ENCODE results near the gene ENO2.
A peak's percentile ranks its signal among the peaks of the same experiment; 100 is the strongest.
"Not testable (repeated sequence)": the region's sequence is repeated elsewhere in the genome, so short reads cannot be mapped to it uniquely, and the experiment has no call there.

Gene ENO2

GRCh38 chr12:6872073-6873048 lies 42.0 kb upstream of the ENO2 start:
- Histone ChIP-seq H3K9ac (ENCODE audit: low read length) (peak overlapping the region; percentile 93), H3K27me3 (ENCODE audit: control insufficient read depth, insufficient read depth, low read length) (no peaks in the 10 kb centered on the region), H3K4me1 (ENCODE audit: control insufficient read depth, insufficient read depth, low read length) (peaks cover 32% of the 10 kb centered on the region), H3K27ac (ENCODE audit: low read depth, low read length) (peak overlapping the region; percentile 68; the same call in 1 of the 2 replicates), H3K4me3 (ENCODE audit: low read depth, low read length) (peak overlapping the region; percentile 98), H3K9me3 (ENCODE audit: control insufficient read depth, insufficient read depth, low read depth, low read length) (no peaks in the 10 kb centered on the region), H3K36me3 (ENCODE audit: control insufficient read depth, insufficient read depth, low read length) (peaks cover 38% of the 10 kb centered on the region)

DNA sequence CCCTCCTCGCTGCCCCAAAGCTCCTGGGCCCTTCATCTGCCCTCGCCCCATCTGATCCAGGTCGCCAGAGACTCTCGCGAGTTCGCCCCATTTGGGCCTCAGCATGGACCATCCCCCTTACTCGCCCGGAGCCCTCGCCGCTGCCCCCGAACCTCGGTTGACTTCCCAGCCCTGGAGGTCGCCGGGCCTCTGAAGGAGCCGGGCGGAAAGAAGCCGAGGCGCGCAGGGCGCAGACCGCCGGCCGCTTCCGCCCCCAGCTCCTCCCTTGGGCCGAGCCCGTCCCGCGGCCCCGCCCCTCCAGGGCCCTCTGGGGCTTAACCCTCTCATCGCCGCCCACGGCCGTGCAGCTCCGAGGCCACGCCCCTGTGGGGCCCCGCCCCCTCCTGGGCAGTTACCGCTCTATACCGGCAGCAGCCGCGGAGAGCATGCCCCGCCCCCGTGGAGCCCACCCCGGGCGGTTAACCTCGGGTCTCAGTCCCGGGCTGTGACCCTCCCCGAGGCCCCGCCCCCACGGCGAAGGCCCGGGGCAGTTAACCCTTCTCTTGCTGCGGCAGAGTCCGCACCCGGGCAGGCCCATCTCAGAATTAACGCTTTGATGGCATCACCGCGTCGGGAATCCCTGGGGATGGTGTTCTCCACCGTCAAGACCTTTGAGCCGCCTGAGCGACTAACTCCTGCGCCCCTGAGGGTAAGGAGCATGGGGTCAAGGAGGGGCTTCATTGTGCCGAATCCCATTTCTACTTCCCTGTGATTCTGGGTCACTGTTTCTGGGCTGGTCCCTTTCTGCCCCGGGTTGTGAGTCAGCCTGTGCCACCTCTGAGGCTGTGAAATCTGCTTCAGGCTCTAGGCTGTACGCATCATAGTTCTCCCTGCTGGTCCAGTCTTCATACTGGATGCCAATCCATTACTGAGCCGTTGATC lies 41.0 kb upstream of the ENO2 start, which contains the start of gene SPSB2:
TSS of gene SPSB2 (minus strand) at position 210 of the 921 bp plus-strand sequence. CDS start 402 bp downstream, outside the sequence.
- H3K27me3 ChIP-seq (ENCODE audit: control insufficient read depth, insufficient read depth, low read length): no peaks in the 10 kb centered on the region
- peak within 1 kb of the TSS; percentile 93 for H3K9ac ChIP-seq (ENCODE audit: low read length)
- H3K4me1 ChIP-seq (ENCODE audit: control insufficient read depth, insufficient read depth, low read length): peaks cover 31% of the 10 kb centered on the region
- H3K36me3 ChIP-seq (ENCODE audit: control insufficient read depth, insufficient read depth, low read length): peaks cover 39% of the 10 kb centered on the region
- H3K4me3 ChIP-seq (ENCODE audit: low read depth, low read length): peak within 1 kb of the TSS; percentile 98
- H3K27ac ChIP-seq (ENCODE audit: low read depth, low read length): peak within 1 kb of the TSS; percentile 68; the same call in 1 of the 2 replicates
- no peaks in the 10 kb centered on the region for H3K9me3 ChIP-seq (ENCODE audit: control insufficient read depth, insufficient read depth, low read depth, low read length)

- H3K36me3 ChIP-seq (ENCODE audit: control insufficient read depth, insufficient read depth, low read length): peaks cover 36% of the 10 kb centered on the region
- peaks cover 25% of the 10 kb centered on the region for H3K4me1 ChIP-seq (ENCODE audit: control insufficient read depth, insufficient read depth, low read length)
- H3K9ac ChIP-seq (ENCODE audit: low read length): peak overlapping the region; percentile 73
- not testable (repeated sequence) for H3K27me3 ChIP-seq (ENCODE audit: control insufficient read depth, insufficient read depth, low read length); H3K9me3 ChIP-seq (ENCODE audit: control insufficient read depth, insufficient read depth, low read depth, low read length)
- peak overlapping the region; percentile 52; the same call in 1 of the 2 replicates for H3K27ac ChIP-seq (ENCODE audit: low read depth, low read length)
- H3K4me3 ChIP-seq (ENCODE audit: low read depth, low read length): peak overlapping the region; percentile 70
These were observed 40.4 kb upstream of the ENO2 start for GRCh38 chr12:6874015-6874368.

GRCh38 chr12:6879824-6880223 lies 34.6 kb upstream of the ENO2 start:
- peaks cover 27% of the 10 kb centered on the region for H3K36me3 ChIP-seq (ENCODE audit: control insufficient read depth, insufficient read depth, low read length)
- H3K9ac ChIP-seq (ENCODE audit: low read length); H3K27me3 ChIP-seq (ENCODE audit: control insufficient read depth, insufficient read depth, low read length); H3K9me3 ChIP-seq (ENCODE audit: control insufficient read depth, insufficient read depth, low read depth, low read length); H3K4me3 ChIP-seq (ENCODE audit: low read depth, low read length); H3K27ac ChIP-seq (ENCODE audit: low read depth, low read length); H3K4me1 ChIP-seq (ENCODE audit: control insufficient read depth, insufficient read depth, low read length): not testable (repeated sequence)

DNA sequence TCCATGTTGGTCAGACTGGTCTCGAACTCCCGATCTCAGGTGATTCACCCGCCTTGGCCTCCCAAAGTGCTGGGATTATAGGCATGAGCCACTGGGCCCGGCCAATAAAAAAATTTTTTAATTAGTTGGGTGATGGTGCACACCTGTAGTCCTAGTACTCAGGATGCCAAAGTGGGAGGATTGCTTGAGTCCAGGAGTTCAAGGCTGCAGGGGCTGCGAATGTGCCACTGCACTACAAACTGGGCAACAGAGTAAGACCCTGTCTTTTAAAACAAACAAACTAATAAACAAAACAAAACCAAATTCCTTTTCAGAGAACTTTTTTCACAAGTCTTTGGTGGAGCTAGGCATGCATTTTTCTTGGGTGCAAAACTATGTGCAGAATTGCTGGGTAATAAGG lies 31.1 kb upstream of the ENO2 start:
- no peak overlapping the region for H3K27ac ChIP-seq (ENCODE audit: low read depth, low read length)
- no peaks in the 10 kb centered on the region for H3K9me3 ChIP-seq (ENCODE audit: control insufficient read depth, insufficient read depth, low read depth, low read length)
- H3K36me3 ChIP-seq (ENCODE audit: control insufficient read depth, insufficient read depth, low read length): peaks cover 17% of the 10 kb centered on the region
- H3K9ac ChIP-seq (ENCODE audit: low read length): no peak overlapping the region
- no peak overlapping the region for H3K4me3 ChIP-seq (ENCODE audit: low read depth, low read length)
- H3K4me1 ChIP-seq (ENCODE audit: control insufficient read depth, insufficient read depth, low read length): peaks cover 24% of the 10 kb centered on the region
- no peaks in the 10 kb centered on the region for H3K27me3 ChIP-seq (ENCODE audit: control insufficient read depth, insufficient read depth, low read length)

DNA sequence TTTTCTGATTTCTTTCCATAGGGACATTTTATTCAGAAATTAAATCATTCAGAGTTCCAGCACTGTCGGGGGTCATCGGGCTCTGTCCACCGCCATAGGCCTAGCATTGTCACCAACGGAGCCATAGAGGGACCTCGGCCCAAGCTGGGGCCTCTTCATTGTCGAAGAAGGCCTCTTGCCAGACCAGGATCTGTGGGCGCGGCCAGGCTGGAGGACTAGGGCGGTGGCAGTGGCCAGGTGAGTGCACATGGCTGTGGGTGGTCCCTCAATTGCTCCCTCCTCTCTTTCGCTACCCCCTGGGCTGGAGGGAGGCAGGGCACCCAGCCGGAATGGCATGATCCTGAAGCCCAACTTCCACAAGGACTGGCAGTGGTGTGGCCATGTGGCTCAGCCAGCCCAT lies 30.7 kb upstream of the ENO2 start:
- no peaks in the 10 kb centered on the region for H3K9me3 ChIP-seq (ENCODE audit: control insufficient read depth, insufficient read depth, low read depth, low read length)
- no peak overlapping the region for H3K9ac ChIP-seq (ENCODE audit: low read length)
- peaks cover 17% of the 10 kb centered on the region for H3K36me3 ChIP-seq (ENCODE audit: control insufficient read depth, insufficient read depth, low read length)
- no peak overlapping the region for H3K27ac ChIP-seq (ENCODE audit: low read depth, low read length)
- H3K4me1 ChIP-seq (ENCODE audit: control insufficient read depth, insufficient read depth, low read length): peaks cover 28% of the 10 kb centered on the region
- H3K27me3 ChIP-seq (ENCODE audit: control insufficient read depth, insufficient read depth, low read length): no peaks in the 10 kb centered on the region
- no peak overlapping the region for H3K4me3 ChIP-seq (ENCODE audit: low read depth, low read length)

GRCh38 chr12:6884539-6884938 lies 29.8 kb upstream of the ENO2 start:
- H3K9me3 ChIP-seq (ENCODE audit: control insufficient read depth, insufficient read depth, low read depth, low read length): no peaks in the 10 kb centered on the region
- no peak overlapping the region for H3K9ac ChIP-seq (ENCODE audit: low read length)
- peak overlapping the region; percentile 89; the same call in 1 of the 2 replicates for H3K27ac ChIP-seq (ENCODE audit: low read depth, low read length)
- peaks cover 17% of the 10 kb centered on the region for H3K36me3 ChIP-seq (ENCODE audit: control insufficient read depth, insufficient read depth, low read length)
- H3K4me3 ChIP-seq (ENCODE audit: low read depth, low read length): no peak overlapping the region
- peaks cover 28% of the 10 kb centered on the region for H3K4me1 ChIP-seq (ENCODE audit: control insufficient read depth, insufficient read depth, low read length)
- no peaks in the 10 kb centered on the region for H3K27me3 ChIP-seq (ENCODE audit: control insufficient read depth, insufficient read depth, low read length)

- Histone ChIP-seq H3K4me1 (ENCODE audit: control insufficient read depth, insufficient read depth, low read length) (peaks cover 34% of the 10 kb centered on the region), H3K9ac (ENCODE audit: low read length) (peak overlapping the region; percentile 57), H3K36me3 (ENCODE audit: control insufficient read depth, insufficient read depth, low read length) (peaks cover 17% of the 10 kb centered on the region), H3K27ac (ENCODE audit: low read depth, low read length) (peak overlapping the region; percentile 79; the same call in 1 of the 2 replicates)
- not testable (repeated sequence) for H3K9me3 ChIP-seq (ENCODE audit: control insufficient read depth, insufficient read depth, low read depth, low read length); H3K27me3 ChIP-seq (ENCODE audit: control insufficient read depth, insufficient read depth, low read length); H3K4me3 ChIP-seq (ENCODE audit: low read depth, low read length)
These were observed 28.0 kb upstream of the ENO2 start for GRCh38 chr12:6886206-6886999.

DNA sequence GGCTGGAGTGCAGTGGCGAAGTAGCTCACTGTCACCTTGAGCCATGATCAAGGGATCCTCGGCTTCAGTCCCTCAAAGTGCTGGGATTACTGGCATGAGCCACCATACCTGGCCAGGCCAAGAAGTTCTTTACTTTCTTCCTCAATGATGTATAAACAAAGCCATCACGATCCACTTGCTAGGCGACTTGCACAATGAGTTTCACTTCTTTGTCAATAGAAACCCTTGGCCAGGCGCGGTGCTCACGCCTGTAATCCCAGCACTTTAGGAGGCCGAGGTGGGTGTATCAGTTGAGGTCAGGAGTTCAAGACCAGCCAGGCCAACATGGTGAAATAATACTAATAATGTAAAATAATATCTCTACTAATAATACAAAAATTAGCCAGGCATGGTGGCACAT lies 26.9 kb upstream of the ENO2 start:
- H3K9me3 ChIP-seq (ENCODE audit: control insufficient read depth, insufficient read depth, low read depth, low read length): no peaks in the 10 kb centered on the region
- H3K9ac ChIP-seq (ENCODE audit: low read length): no peak overlapping the region
- H3K27ac ChIP-seq (ENCODE audit: low read depth, low read length): peak overlapping the region; percentile 79; the same call in 1 of the 2 replicates

DNA sequence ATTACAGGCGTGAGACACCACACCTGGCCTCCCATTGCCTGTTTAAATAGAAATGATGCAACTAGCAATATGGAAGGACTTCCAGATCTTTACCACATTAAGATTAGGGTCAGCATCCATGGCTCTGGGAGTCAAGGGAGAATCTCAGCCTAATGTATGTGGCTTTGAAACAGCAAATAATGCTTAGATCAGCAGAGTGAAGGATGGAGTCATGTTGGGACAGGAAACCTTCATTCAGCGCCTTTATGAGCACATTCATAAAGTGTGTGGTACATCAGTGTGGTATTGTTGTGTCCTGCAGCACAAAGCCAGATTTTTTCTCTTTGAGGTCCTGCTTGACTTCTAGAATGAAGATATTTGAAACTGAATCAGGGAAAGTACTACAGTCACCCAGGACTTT lies 26.0 kb upstream of the ENO2 start:
- peaks cover 15% of the 10 kb centered on the region for H3K36me3 ChIP-seq (ENCODE audit: control insufficient read depth, insufficient read depth, low read length)
- H3K27ac ChIP-seq (ENCODE audit: low read depth, low read length): peak overlapping the region; percentile 4; the same call in 1 of the 2 replicates
- no peak overlapping the region for H3K4me3 ChIP-seq (ENCODE audit: low read depth, low read length)
- peaks cover 39% of the 10 kb centered on the region for H3K4me1 ChIP-seq (ENCODE audit: control insufficient read depth, insufficient read depth, low read length)
- H3K9ac ChIP-seq (ENCODE audit: low read length): no peak overlapping the region
- H3K9me3 ChIP-seq (ENCODE audit: control insufficient read depth, insufficient read depth, low read depth, low read length): no peaks in the 10 kb centered on the region
- H3K27me3 ChIP-seq (ENCODE audit: control insufficient read depth, insufficient read depth, low read length): no peaks in the 10 kb centered on the region

More for the DNA sequence above, 26.9 kb upstream of the ENO2 start:
- peaks cover 39% of the 10 kb centered on the region for H3K4me1 ChIP-seq (ENCODE audit: control insufficient read depth, insufficient read depth, low read length)
- peaks cover 17% of the 10 kb centered on the region for H3K36me3 ChIP-seq (ENCODE audit: control insufficient read depth, insufficient read depth, low read length)
- no peak overlapping the region for H3K4me3 ChIP-seq (ENCODE audit: low read depth, low read length)
- no peaks in the 10 kb centered on the region for H3K27me3 ChIP-seq (ENCODE audit: control insufficient read depth, insufficient read depth, low read length)
